Superior temporal gyrus (tissue), 1 donor: Measurements from ENCODE around the gene L3HYPDH.
"Not testable (repeated sequence)": the region's sequence is repeated elsewhere in the genome, so short reads cannot be mapped to it uniquely, and the experiment has no call there.

ENCODE experiments used
- DNase-seq: peaks from one replicate; pipeline ENCODE4 v3.0.0-alpha.2; 2016; ENCODE audit errors: extremely low spot score

Gene L3HYPDH

GRCh38 chr14:59478540-59478939 lies 5.7 kb downstream of the L3HYPDH start:
- DNase-seq = no peak

GRCh38 chr14:59475709-59476108 lies 8.5 kb downstream of the L3HYPDH start:
- no peak for DNase-seq

GRCh38 chr14:59474172-59474571 lies 10.0 kb downstream of the L3HYPDH start:
- no peak for DNase-seq

GRCh38 chr14:59465316-59466135 lies 18.7 kb downstream of the L3HYPDH start, which contains the start of gene GPR135:
GPR135 (minus strand) TSS chr14:59465380; CDS start chr14:59465226, 154 bp downstream.
- peak; percentile 22 for DNase-seq

GRCh38 chr14:59464486-59465315 lies 19.5 kb downstream of the L3HYPDH start:
- DNase-seq = peak; percentile 31

GRCh38 chr14:59463787-59464485 lies 20.3 kb downstream of the L3HYPDH start:
- no peak for DNase-seq

DNA sequence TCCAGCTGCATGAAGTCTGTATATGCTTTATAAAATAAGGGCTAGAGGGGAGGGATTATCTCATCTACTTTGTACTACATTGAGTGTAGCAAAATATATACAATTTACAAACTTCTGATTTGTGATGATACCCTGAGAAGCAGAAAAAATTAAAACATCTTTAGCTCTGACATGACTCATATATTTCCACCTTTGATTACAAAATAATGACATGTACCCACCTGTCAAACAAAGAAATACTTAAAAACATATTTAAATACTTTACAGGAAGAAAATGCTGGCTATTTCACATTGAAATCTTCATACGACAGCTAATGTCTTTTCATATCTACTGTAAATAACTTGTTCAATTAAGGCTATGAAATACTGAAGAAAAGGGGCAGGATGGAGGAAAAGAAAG lies 22.3 kb downstream of the L3HYPDH start:
- DNase-seq = no peak

GRCh38 chr14:59460378-59460777 lies 23.8 kb downstream of the L3HYPDH start:
- DNase-seq = no peak

GRCh38 chr14:59458486-59458885 lies 25.7 kb downstream of the L3HYPDH start:
- no peak for DNase-seq

DNA sequence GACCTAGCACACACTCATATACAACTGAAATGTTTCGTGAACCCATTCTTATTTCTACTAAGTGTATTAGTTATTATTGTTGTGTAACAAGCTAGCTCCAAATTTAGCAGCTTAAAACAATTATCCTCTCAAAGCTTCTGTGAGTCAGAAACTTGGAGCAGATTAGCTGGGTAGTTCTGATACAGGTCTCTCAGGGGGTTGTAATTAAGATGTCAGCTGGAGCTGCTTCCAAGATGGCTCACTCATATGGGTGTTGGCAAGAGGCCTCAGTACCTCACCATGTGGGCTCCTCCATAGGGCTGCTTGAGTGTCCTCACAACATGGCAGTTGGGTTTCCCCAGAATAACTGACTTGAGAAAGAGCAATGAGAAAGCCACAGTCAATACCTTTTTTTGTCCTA lies 28.8 kb downstream of the L3HYPDH start:
- no peak for DNase-seq

GRCh38 chr14:59454139-59454538 lies 30.1 kb downstream of the L3HYPDH start:
- DNase-seq = no peak

DNA sequence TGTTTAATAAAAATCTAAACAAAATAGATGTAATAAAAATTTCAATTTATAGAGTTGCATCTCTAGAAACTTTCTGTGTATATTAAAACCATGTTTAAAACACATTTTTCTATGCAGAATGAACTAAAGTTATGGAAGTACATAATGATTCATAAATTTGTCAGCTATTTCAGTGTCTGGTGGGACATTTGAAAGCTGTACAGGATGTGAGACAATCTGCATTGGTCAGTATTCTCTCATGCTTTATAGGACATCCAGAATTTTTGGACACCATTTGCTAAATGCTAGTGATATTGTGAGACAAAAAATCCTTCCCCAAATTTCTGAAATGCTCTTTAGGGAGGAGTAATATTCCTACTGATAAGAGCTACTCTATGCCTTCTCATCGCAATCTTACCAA lies 32.4 kb downstream of the L3HYPDH start:
- no peak for DNase-seq

- no peak for DNase-seq
Observed at GRCh38 chr14:59450716-59451115, 33.5 kb downstream of the L3HYPDH start.

DNA sequence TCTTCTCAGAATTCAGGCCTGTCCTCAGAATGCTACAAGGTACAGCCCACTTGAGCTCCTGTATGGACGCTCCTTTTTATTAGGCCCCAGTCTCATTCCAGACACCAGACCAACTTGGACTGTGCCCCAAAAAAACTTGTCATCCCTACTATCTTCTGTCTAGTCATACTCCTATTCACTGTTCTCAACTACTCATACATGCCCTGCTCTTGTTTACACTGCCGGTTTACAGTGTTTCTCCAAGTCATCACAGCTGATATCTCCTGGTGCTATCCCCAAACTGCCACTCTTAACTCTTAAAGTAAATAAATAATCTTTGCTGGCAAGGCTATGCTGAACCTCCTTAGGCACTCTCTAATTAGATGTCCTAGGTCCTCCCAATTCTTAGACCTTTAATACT lies 35.5 kb downstream of the L3HYPDH start:
- not testable (repeated sequence) for DNase-seq

DNA sequence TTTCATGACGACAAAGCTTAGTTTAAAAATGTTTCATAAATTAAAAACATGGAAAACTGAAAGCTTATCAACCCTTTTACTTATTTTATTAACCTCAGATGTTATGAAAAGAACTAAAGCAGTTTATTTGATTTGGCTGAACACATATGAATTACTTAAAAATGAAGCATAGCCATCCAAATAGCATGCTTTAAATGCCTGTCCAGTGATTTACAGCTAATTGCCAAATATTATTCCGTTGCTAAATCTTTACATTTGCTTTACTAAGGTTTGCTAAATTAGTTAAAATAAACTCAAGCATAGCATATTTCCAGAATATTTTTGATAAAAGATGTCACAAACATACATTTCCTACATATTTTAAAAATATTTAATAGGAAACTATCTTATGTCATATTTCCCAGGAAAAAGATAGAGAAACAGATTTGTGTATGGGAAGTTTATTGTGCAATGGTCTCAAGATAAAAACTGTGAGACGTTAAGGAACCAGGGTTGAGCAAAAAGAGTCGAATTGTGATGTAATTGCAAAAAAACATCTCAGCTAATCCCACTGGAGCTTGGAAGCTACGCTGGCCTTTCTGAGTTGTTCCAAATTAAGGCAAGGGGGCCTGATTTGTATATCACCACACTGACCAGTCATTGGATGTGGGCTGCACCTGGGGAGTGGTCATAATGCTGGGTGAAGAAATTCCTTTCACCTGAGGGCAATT lies 44.8 kb downstream of the L3HYPDH start:
- DNase-seq = no peak

DNA sequence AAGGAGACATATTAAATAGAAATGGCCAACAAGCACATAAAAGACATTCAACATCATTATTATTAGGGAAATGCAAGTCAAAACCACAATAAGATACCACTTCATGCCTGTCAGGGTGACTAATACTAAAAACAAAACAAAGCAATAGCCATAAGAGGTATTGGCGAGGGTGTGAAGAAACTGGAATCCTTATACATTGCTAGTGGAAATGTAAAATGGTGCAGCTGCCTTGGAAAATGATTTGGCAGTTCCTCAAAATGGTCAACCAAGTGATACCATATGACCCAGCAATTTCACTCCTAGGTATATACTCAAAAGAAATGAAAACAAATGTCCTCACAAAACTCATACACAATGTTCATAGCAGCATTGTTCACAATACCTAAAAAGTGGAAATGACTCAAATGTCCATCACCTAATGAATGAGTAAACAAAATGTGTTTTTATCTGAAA lies 46.0 kb downstream of the L3HYPDH start:
- DNase-seq = no peak

- no peak for DNase-seq
Observed at GRCh38 chr14:59435987-59436386, 48.2 kb downstream of the L3HYPDH start.

- no peak for DNase-seq
Observed at GRCh38 chr14:59435101-59435500, 49.1 kb downstream of the L3HYPDH start.

- no peak for DNase-seq
Observed at GRCh38 chr14:59429790-59430189, 54.4 kb downstream of the L3HYPDH start.

GRCh38 chr14:59428581-59429012 lies 55.6 kb downstream of the L3HYPDH start:
- DNase-seq = no peak
